GM12878 (cell line): ENCODE measurements around the gene SMPD4. TPM values are rescaled to one million over a fixed set of nuclear protein-coding genes. Genes with fewer than 3 reads are reported as not detected.
"Not testable (repeated sequence)": the region's sequence is repeated elsewhere in the genome, so short reads cannot be mapped to it uniquely, and the experiment has no call there.

Source experiments
- ATAC-seq: fragments of 200-7000 bp; cut with Tn5 transposase; 3 replicates; pipeline ENCODE4 v1.9.1; 2020; ENCODE audit warnings: mild to moderate bottlenecking, moderate library complexity
- BruUV-seq: library from RNA; stranded (reverse); fragments of 400-500 nt; replicated peaks from 2 replicates; lab custom pipeline; 2021; lab: Mats Ljungman, UMichigan
- CTCF ChIA-PET: fragments of 300-600 bp; sonication (Branson Sonifier 250); formaldehyde crosslinking; extraction: SDS; loops from one replicate; lab custom pipeline; 2021; ENCODE audit warnings: inconsistent platforms; lab: Yijun Ruan, JAX
- POLR2A ChIA-PET: fragments of 350-600 bp; formaldehyde crosslinking; extraction: SDS; loops from one replicate; lab custom pipeline; 2021; ENCODE audit warnings: inconsistent platforms; lab: Charles Lee
- RAD21 ChIA-PET: fragments of 300-600 bp; sonication (Branson Sonifier 250); formaldehyde crosslinking; loops from one replicate; lab custom pipeline; 2023; ENCODE audit warnings: antibody characterized with exemption; ENCODE audit not compliant: unreplicated experiment; lab: Charles Lee
- SMC1A ChIA-PET: fragments of 300-600 bp; sonication (Branson Sonifier 250); formaldehyde crosslinking; loops from one replicate; lab custom pipeline; 2023; ENCODE audit not compliant: unreplicated experiment, uncharacterized antibody; lab: Charles Lee
- DNase-seq: peaks from one replicate; pipeline ENCODE4 v3.0.0-alpha.2; 2011; ENCODE audit warnings: low read depth, low spot score
- FAIRE-seq: peaks from 3 replicates; lab custom pipeline; 2011; peaks lifted over from hg19 to GRCh38; lab: Jason Lieb, UNC
- H2AFZ ChIP-seq: 2 replicates; pipeline ENCODE4 v1.6.0; 2011; ENCODE audit warnings: low read depth, low read length, control low read depth; ENCODE audit not compliant: control insufficient read depth
- H3K27ac ChIP-seq: 2 replicates; pipeline ENCODE4 v1.5.1; 2011; ENCODE audit warnings: control low read depth; ENCODE audit not compliant: control insufficient read depth, insufficient read depth
- H3K27me3 ChIP-seq, 2 experiments: replicated peaks in 1 of 2; 2 replicates each; pipeline versions ENCODE4 v1.6.0 to v1.6.1; 2011; ENCODE audit warnings: low read length in 1 of 2; ENCODE audit not compliant: control insufficient read depth in 2 of 2, insufficient read depth in 2 of 2
- H3K36me3 ChIP-seq, 2 experiments: 2 replicates each; pipeline ENCODE4 v1.5.1; 2011; ENCODE audit warnings: low read length in 1 of 2; ENCODE audit not compliant: control insufficient read depth in 2 of 2, insufficient read depth in 2 of 2
- H3K4me1 ChIP-seq: 2 replicates; pipeline ENCODE4 v1.6.1; 2011; ENCODE audit warnings: mild to moderate bottlenecking, low read length, moderate library complexity, mixed read lengths; ENCODE audit not compliant: control insufficient read depth, insufficient read depth
- H3K4me2 ChIP-seq: 2 replicates; pipeline ENCODE4 v1.6.0; 2011; ENCODE audit warnings: control low read depth; ENCODE audit not compliant: control insufficient read depth, insufficient read depth
- H3K4me3 ChIP-seq: fragments of 200-600 bp; sonication (generic); 2 replicates; pipeline ENCODE4 v1.5.1; 2016
- H3K79me2 ChIP-seq: 2 replicates; pipeline ENCODE4 v1.6.0; 2011; ENCODE audit warnings: low read length; ENCODE audit not compliant: control insufficient read depth, insufficient read depth
- H3K9ac ChIP-seq: 2 replicates; pipeline ENCODE4 v1.8.0; 2011; ENCODE audit warnings: low read length, control low read depth, mixed read lengths; ENCODE audit not compliant: control insufficient read depth, insufficient read depth
- H3K9me3 ChIP-seq: replicated peaks from 3 replicates; pipeline ENCODE4 v1.5.1; 2011; ENCODE audit warnings: mild to moderate bottlenecking, low read length; ENCODE audit not compliant: control insufficient read depth, insufficient read depth
- H4K20me1 ChIP-seq: 2 replicates; pipeline ENCODE4 v1.6.0; 2011; ENCODE audit not compliant: control insufficient read depth, insufficient read depth
- WGBS: methylation state at CpG from one replicate; pipeline ENCODE4 v1.1.6; 2016; ENCODE audit warnings: low lambda C conversion rate; ENCODE audit not compliant: insufficient replicate concordance, insufficient coverage; ENCODE audit errors: missing lambda C conversion rate; 5-methylcytosine and 5-hydroxymethylcytosine counted together
- in situ Hi-C: fragments of 300-500 bp; cut with MboI; formaldehyde crosslinking; loops from 9 replicates; pipeline ENCODE4 v1.14.3; 2018; ENCODE audit warnings: mixed read lengths
- intact Hi-C: fragments of 100-400 bp; cut with micrococcal nuclease; formaldehyde crosslinking; loops from one replicate; pipeline ENCODE4 v1.14.2; 2022; ENCODE audit not compliant: unreplicated experiment
- polyA plus RNA-seq, 11 experiments: library from polyadenylated mRNA; depleted of rRNA in 4 of 11; unstranded in 6 of 11; stranded (reverse) in 5 of 11; fragments of >200 nt; fragmentation: Nextera tagmentation in 4 of 11; fragmentation: Illumina TruSeq in 1 of 11; extraction: Ambion mirVana in 4 of 11; extraction: Trizol in 1 of 11; gene quantifications; 1 replicate in 1 of 11; 2 replicates in 10 of 11; pipeline versions ENCODE4 v1.2.1 to v1.2.3, GENCODE V29; 2011 to 2016; ENCODE audit warnings: inconsistent platforms in 2 of 11, missing spikeins in 2 of 11, low read depth in 1 of 11
- total RNA-seq, 4 experiments: library from RNA; depleted of rRNA in 3 of 4; stranded (reverse); fragments of >200 nt in 3 of 4; fragmentation: Illumina TruSeq in 1 of 4; extraction: Trizol in 1 of 4; gene quantifications; 2 replicates each; pipeline versions ENCODE4 v1.2.1 to v1.2.3, GENCODE V29; 2013 to 2021
- TF ChIP-seq, protein P1 (sequence below): fragments of 450-650 bp; IDR thresholded peaks from 2 replicates; pipeline ENCODE4 v1.6.1; 2017; ENCODE audit warnings: mild to moderate bottlenecking

Gene SMPD4
- total and polyA plus RNA-seq, 10 of the 15 experiments (the other 5 are each of a cell fraction or from before 2014, with no cell fraction given) = 5.0 to 82.0 (median 45.7) TPM

DNA sequence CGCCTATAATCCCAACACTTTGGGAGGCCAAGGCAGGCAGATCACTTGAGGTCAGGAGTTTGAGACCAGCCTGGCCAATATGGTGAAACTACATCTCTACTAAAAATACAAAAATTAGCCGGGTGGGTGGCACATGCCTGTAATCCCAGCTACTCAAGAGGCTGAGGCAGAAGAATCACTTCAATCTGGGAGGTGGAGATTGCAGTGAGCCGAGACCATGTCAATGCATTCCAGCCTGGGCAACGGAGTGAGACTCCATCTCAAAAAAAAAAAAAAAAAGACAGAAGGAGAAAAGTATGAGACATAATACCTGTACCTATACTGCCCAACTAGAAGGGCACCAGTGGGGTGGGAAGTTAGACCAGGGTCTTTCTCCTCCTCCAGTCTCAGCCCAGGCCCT is 22.0 kb downstream of the SMPD4 start:
- FAIRE-seq, H3K4me3 ChIP-seq, BruUV-seq, intact Hi-C loops, H3K27me3 ChIP-seq, H3K9ac ChIP-seq, POLR2A ChIA-PET, H3K79me2 ChIP-seq, H3K4me2 ChIP-seq, H3K9me3 ChIP-seq, H3K27ac ChIP-seq, H2AFZ ChIP-seq, DNase-seq, H4K20me1 ChIP-seq, ATAC-seq, SMC1A ChIA-PET: not testable (repeated sequence)
- peaks cover 18% of the 10 kb centered on the region for H3K4me1 ChIP-seq
- WGBS = 80% methylated on average over 4 of the region's 4 CpGs
- ChIA-PET CTCF (interaction anchor here (0.6 to 1.5 kb wide), 2 partner anchors 172 to 978 kb away, joined by 3 to 5 read pairs; no protein-coding TSS in a partner anchor), RAD21 (interaction anchor here (1.2 kb wide), 1 partner anchor 1513 kb away, joined by 4 read pairs; no protein-coding TSS in a partner anchor)
- in situ Hi-C loops = loop anchor here (5.0 to 10.0 kb wide), 2 partner anchors 178 to 1515 kb away; no protein-coding TSS in a partner anchor
- peaks cover 4 to 17% of the 10 kb centered on the region in 2 experiments; a peak in 2 of 4 replicates for H3K36me3 ChIP-seq

DNA sequence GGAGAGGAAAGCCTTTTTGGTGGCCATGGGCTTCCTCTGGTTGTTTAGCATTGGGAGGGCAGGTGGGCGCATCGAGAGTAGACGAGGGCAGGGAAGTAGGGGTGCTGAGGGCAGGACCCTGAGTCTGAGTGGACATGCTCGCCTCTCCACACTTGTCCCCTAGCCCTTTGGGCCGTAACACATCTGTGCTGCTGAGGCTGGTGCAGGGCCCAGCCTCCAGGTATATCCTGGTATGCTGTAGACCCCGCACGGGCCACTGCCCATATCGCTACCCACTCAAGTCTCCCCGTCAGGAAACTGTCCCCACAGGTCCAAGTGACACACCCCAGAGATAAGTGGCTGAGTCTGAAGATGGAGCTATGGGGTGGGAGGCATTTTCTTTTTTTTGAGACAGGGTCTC is 22.8 kb downstream of the SMPD4 start:
- CTCF ChIA-PET = interaction anchor here (0.6 to 1.5 kb wide), 4 partner anchors 19 to 977 kb away, joined by 3 to 5 read pairs (median 4); partner anchors contain the start of gene SMPD4
- RAD21 ChIA-PET = interaction anchor here (1.0 to 1.2 kb wide), 2 partner anchors 174 to 1514 kb away, joined by 4 read pairs; no protein-coding TSS in a partner anchor
- no peaks in the 10 kb centered on the region for H3K79me2 ChIP-seq
- FAIRE-seq (no peak), ATAC-seq (no peak), DNase-seq (no peak)
- peaks cover 0 to 15% of the 10 kb centered on the region in 2 experiments; a peak in 2 of 4 replicates for H3K36me3 ChIP-seq
- 81% methylated on average over 9 of the region's 9 CpGs for WGBS
- no TSS peak for BruUV-seq
- no peaks in the 10 kb centered on the region for H4K20me1 ChIP-seq
- peak overlapping the region; percentile 75 for H3K27ac ChIP-seq
- no peaks in the 10 kb centered on the region for H3K27me3 ChIP-seq
- no peak overlapping the region for H2AFZ ChIP-seq
- in situ Hi-C loops (loop anchor here (5.0 to 10.0 kb wide), 2 partner anchors 179 to 1516 kb away; no protein-coding TSS in a partner anchor), intact Hi-C loops (loop anchor here (1.0 kb wide), 1 partner anchor 1514 kb away; no protein-coding TSS in a partner anchor)
- SMC1A ChIA-PET = no interaction called here
- H3K4me2 ChIP-seq = 0 out of 2 replicates have a peak overlapping the region, but pooled peaks have one; percentile 9
- TF ChIP-seq, protein P1, sequence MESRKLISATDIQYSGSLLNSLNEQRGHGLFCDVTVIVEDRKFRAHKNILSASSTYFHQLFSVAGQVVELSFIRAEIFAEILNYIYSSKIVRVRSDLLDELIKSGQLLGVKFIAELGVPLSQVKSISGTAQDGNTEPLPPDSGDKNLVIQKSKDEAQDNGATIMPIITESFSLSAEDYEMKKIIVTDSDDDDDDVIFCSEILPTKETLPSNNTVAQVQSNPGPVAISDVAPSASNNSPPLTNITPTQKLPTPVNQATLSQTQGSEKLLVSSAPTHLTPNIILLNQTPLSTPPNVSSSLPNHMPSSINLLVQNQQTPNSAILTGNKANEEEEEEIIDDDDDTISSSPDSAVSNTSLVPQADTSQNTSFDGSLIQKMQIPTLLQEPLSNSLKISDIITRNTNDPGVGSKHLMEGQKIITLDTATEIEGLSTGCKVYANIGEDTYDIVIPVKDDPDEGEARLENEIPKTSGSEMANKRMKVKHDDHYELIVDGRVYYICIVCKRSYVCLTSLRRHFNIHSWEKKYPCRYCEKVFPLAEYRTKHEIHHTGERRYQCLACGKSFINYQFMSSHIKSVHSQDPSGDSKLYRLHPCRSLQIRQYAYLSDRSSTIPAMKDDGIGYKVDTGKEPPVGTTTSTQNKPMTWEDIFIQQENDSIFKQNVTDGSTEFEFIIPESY = no peak
- H3K9ac ChIP-seq = peak overlapping the region; percentile 12; the same call in 1 of the 2 replicates
- no peak overlapping the region for H3K4me3 ChIP-seq
- H3K9me3 ChIP-seq = no peaks in the 10 kb centered on the region
- POLR2A ChIA-PET = no interaction called here
- peaks cover 18% of the 10 kb centered on the region for H3K4me1 ChIP-seq
